Purkinje cell (primary cell): ENCODE data around the gene GNA14. TPM values are rescaled to one million over a fixed set of nuclear protein-coding genes. Genes with fewer than 3 reads are reported as not detected.

Experiments
- polyA plus RNA-seq: library from polyadenylated mRNA; unstranded; fragments of >200 nt; fragmentation: Nextera tagmentation; gene quantifications from 2 replicates; pipeline ENCODE4 v1.2.1, GENCODE V29; 2014

GNA14 gene
- 5.8 and 7.1 TPM in 2 replicates for polyA plus RNA-seq

DNA sequence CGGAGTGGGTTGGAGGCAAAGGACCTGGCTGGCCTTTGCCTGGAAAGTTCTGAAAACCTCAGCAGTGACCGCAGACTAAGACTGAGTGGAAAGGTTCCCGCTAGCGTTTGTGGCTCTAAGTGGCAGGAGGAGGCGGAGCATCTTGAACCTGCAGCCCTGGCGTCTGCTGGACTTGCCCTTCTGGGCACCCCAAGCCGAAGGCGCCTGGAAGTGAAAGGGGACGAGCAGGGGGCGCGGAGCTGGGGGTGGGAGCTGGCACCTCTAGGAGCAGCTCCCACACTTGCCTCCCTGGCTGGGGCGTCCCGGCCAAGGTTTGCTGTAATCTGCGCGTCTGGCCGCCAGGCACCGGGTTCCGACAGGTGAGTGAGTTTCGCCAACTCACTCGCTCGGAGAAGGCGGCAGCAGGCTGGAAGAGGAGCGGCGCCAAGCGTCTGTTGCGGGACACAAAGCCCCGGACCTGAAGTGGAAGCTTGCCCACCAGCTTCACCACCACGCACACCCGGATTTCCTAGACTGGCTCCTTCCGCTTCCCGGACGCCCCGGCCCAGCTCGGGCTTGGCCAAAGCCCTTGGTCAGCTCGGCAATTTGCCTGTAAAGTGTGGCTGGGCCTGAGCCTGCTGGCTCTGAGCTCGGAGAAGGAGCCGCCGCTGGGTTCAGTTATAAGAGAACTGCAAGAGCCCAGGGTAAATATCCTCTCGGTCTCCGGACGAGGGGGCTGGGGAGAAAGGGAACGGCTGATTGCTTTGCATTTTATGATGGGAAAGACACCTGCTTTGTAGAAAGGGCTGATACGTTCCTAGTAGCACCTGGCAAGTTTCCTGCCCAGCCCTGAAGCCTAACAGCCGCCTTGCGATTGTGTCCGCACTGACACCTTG lies at the start of gene GNA14:
GNA14 (minus strand) TSS at position 89 of the 875 bp plus-strand sequence. CDS start 529 bp downstream, outside the sequence.

